Stimulated activated naive CD8-positive, alpha-beta T cell treated with anti-CD3 and anti-CD28 coated beads, Interleukin-15, Interleukin-2, amounts not matched to agents 100 U/mL and 50 U/mL, for 24 hours (primary cell): ENCODE measurements around the gene WDFY3.

Experiments
- ATAC-seq: fragments of 150-1000 bp; cut with Tn5 transposase; one replicate; pipeline ENCODE4 v1.10.0; 2021
- DNase-seq: peaks from one replicate; pipeline ENCODE4 v3.0.0; 2021

WDFY3 gene

DNA sequence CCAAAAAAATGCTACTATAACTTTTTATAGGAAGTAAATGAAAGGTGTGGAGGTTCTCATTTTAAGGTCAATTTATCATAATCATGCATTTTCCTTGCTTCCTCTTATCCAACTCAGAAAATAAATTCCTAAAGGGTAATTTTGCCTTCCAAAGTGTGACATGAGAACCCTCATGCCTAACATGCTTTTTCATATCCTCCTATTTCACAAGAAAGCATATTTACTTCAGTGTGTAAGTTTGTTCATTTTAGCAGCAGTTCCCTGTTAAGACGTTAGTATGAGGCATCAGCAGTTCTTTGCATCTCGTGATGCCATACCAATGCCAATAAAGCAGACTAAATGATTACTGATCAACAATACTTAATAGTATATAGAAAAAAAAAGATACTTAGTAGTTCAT lies 18.4 kb downstream of the WDFY3 start:
- DNase-seq (no peak), ATAC-seq (no peak)

DNA sequence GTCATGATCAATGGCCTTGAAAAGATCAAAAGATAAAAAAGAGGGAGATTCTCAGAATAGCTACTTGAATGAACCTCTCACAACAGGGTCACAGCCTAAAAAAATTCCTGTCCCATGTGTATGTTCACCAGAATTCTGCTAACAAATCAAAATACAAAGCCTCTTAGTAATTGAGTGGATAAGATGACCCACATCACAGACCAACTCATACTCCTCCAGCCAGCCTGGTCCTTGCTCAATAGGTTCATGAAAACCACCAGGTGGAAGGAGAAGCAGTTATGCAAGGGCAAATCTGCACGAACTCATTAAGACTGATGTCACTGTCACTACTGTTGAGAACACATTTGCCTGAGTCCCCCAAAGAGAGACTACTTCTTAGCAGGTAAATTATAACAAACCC lies 21.5 kb downstream of the WDFY3 start:
- no peak for DNase-seq
- no peak for ATAC-seq

DNA sequence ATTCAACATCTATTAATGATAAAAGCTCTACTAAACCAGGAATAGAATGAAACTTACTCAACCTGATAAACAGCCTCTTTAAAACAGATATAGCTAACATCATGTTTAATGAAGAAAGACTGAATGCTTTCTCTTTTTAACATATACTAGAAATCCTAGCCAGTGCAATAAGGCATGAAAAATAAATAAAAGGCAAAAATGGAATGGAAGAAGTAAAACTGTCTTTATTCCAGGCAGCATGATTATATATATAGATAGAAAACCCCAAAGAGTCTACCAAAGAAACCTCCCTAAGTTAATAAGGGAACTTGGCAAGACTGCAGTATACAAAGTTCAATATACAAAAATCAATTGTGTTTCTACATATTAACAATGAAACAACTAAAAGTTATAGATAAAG lies 25.5 kb downstream of the WDFY3 start:
- ATAC-seq (no peak), DNase-seq (no peak)

DNA sequence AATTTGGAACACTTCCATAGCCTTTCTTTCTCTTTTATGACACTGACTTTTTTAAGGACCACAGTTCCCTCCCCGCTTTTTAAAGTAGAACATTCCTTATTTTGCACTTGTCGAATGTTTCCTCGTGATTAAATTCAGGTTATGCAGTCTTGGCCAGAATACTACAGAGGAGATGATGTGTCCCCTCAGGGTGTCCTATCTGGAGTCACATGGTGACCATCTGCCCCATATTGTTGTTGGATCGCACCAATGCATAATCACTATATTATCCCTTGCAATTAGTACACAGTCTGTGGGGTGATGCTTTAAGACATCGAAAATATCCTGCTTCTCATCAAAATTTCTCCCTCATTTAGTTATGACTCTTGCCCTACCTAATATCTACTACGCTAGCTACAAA lies 27.4 kb downstream of the WDFY3 start:
- DNase-seq, result no peak

DNA sequence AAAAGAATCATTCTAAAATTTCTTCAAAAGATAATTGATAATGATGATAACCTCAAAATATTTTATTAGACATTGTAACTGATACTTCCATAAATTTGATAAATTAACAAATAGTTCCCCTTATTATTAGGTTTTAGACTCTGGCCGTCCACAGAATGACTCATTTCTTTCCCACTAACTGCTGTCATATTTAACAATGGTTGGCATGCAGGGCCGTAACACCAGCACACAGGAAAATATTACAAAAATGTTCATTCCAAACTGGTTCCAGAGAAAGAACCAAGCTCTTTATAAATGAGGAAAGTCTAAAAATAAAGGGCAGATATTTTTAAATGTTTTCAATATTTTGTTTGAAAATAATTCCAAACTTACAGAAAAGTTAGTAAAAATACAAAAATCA lies 28.2 kb downstream of the WDFY3 start:
- DNase-seq, result no peak
- ATAC-seq, result no peak

More for the DNA sequence above, 27.4 kb downstream of the WDFY3 start:
- ATAC-seq, result no peak

DNA sequence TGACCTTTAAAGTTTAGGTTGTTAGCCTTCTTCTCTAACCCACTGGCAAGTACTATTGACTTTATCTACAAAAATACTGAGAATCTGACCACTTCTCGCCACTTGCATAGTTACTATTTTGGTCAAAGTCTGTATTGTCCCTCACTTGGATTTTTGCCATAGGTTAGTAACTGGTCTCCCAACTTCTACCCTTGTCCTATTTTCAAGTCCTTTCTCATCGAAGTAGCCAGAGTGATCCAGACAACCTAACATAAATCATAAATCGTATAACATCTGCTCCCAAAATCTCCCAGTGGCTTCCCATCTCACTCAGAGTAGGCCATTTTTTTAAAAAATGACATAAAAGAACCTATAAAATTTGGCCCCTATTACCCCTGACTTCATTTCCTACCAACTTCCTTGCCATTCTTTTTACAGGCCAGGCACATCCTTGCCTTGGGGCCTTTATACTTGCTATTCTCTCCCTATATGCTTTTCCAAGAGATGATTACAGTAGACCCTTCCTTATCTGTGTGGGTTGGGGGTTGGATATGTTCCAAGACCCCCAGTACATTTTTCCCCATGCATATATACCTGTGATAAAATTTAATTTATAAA lies 29.0 kb downstream of the WDFY3 start:
- DNase-seq, result no peak
- no peak for ATAC-seq

DNA sequence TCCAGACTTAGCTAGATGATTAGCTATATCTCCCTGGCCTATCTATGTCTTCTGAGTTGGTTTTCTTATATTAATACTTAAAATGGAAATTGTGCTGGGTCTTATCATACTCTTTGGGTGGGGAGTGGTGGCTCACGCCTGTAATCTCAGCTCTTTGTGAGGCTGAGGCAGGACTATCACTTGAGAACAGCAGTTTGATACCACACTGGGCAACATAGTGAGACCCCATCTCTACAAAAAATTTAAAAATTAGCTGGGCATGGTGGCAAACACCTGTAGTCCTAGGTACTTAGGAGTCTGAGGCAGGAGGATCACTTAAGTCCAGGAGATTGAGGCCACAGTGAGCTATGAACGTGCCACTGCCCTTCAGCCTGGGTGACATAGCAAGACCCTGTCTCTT lies 30.4 kb downstream of the WDFY3 start:
- DNase-seq, result no peak
- no peak for ATAC-seq

DNA sequence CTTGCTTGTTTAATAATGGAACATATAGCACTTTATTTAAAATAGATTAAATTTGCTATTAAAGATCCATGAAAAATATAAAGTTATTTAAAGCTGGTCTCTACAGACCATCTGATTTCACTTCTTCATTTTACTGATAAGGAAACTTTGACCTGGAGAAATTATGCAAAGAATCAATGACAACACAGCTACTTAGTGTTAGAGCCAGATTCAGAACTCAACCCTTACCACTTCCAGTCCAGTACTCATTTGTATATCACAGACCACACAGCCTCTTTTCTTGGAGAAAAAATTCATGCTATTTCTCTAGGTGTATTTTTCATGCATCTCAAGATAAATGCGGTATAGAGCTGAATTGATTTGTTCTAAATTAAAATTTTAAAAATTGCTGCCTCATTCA lies 34.0 kb downstream of the WDFY3 start:
- no peak for DNase-seq
- ATAC-seq, result no peak

DNA sequence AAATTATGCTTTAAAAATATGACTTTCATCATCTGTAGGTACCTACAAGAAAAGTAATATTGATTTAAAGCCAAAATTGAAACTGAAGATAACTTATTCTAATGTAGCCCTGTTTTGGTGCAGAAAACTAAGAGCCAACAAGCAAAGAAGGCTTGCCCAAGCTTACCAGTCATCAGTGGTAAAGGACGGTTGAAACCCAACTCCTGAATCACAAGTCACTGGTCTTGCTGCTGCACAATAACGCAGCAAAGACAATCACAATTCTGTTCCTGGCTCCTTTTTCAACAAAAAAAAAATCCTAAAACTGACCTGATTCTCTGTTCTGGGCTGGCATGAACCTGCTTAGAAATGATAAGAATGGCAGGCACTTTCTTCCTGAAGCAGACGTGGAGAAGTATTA lies 34.5 kb downstream of the WDFY3 start:
- DNase-seq (no peak), ATAC-seq (no peak)

DNA sequence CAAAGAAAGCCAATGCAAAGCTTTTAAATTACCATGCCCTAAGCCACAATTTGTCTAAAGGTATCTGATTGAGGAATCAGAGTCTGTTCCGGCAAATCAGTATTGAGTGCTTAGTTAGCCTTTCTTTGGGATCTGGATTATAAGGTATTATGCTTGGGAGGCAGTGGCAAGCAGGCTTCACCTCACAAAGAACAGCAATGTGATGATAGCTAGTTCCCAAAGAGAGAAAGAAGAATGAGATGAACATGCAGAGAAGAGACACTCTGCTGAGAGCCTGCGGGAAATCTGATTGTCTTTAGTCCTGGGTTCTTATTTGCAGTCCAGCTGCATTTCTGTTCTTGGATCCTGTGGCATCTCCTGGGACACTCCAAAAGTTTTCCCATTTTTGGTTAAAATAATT lies 35.2 kb downstream of the WDFY3 start:
- DNase-seq (no peak), ATAC-seq (no peak)

DNA sequence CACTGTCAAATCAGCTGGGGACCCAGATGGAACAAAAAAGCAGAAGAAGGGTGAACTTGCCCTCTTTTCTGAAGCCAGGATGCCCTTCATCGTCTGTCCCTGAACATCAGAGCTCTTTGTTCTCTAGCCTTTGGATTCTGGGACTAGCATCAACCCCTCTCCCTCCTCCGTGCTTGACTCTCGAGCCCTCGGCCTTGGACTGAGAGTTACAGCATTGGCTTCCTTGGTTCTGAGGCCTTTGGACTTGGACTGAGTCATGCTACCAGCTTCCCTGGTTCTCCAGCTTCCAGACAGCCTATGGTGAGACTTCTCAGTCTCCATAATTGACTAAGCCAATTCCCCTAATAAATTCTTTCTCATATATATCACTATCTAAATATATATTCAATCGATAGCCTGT lies 38.4 kb downstream of the WDFY3 start:
- DNase-seq, result no peak
- ATAC-seq, result no peak

DNA sequence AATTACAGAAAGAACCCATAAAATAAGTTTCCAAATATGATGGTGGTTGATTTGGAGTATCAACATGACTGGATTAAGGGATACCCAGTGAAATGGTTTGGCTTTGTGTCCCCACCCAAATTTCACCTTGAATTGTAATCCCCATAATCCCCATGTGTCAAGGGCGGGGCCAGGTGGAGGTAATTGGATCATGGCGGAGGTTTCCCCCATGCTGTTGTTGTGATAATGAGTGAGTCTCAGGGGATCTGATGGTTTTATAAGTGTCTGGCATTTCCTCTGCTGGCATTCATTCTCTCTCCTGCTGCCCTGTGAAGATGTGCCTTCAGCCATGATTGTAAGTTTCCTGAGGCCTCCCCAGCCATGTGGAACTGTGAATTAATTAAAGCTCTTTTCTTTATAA lies 39.1 kb downstream of the WDFY3 start:
- no peak for ATAC-seq
- no peak for DNase-seq

DNA sequence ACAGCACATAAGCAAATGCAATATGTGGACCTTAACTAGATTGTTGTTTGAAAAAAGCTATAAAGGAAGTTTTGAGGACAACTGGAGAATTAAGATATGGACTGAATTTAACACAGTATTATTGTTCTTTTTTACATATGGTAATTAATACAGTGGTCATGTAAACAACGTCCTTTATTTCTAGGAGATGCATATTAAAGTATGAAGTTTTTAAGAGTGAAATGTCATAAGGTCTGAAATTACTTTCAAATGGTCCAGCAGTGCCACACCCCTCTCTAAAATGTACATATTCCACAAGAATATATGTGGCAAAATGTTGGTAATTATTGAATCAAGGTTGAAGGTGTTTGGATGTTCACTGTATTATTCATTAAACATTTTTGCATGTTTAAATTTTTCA lies 40.9 kb downstream of the WDFY3 start:
- no peak for ATAC-seq
- DNase-seq, result no peak

DNA sequence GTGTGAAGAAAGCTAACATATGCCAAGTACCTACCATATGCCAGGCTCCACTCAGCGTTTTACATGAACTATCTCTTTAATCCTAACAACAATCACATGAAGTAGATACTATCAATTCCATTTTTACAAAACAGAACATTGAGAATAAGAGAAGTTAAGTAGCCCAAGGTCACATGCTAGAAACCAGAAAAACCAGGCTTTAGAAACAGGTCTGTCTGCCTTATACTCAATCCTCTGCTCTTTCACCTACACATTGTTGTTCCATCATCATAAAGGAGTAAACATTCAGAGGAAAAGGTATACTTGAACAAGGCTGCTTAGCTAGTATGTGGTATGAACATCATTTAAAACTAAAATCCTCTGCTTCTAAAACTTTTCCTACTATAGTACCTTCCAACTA lies 42.1 kb downstream of the WDFY3 start:
- no peak for DNase-seq

DNA sequence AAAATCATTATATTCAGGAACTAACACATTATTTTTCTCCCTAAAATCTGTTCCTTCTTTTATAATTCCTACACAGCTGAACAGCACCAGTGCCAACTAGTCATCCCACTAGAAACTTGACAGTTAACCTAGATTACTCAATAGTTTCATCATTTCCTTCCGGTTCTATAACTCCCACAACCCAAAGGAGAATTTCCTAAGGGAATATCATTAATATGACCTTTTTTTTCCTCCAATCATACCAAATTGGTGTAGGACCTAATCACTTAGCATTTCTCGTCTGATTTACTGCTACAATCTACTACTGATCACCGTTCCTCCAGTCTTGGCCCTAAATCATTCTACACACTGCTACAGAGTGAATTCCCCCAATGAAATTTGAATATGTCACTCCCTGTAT lies 45.9 kb downstream of the WDFY3 start:
- DNase-seq, result no peak
- ATAC-seq, result no peak

More for the DNA sequence above, 42.1 kb downstream of the WDFY3 start:
- ATAC-seq, result no peak

DNA sequence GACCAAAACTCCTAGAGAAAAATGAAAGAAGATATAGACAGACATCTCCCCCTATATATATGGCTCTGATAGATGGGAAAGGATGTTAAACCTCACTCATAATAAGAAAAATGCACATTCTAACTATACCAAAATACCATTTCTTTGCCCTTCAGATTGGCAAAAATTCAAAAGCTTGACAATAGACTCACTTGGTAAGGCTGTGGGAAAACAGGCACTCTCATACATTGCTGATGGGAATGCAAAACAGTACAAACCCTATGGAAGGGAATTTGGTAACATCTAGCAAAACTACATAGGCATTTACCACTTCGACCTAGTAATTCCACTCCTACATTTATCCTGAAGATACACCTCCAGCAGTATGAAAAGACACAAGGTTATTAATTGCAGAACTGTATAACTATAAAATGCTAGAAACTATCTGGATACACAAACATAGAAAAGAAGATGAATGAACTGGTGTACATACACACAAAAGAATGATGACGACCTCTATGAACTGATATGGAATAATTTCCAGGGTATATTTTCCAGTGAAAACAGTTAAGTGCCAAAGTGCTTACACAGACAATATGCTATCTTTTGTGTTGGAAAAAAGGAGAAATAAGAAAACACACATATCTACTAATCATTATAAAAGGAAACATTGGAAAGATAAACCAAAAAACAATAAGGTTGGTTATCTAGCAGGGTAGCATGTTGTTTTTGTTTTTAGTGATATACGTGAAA lies 48.5 kb downstream of the WDFY3 start:
- no peak for ATAC-seq
- no peak for DNase-seq

DNA sequence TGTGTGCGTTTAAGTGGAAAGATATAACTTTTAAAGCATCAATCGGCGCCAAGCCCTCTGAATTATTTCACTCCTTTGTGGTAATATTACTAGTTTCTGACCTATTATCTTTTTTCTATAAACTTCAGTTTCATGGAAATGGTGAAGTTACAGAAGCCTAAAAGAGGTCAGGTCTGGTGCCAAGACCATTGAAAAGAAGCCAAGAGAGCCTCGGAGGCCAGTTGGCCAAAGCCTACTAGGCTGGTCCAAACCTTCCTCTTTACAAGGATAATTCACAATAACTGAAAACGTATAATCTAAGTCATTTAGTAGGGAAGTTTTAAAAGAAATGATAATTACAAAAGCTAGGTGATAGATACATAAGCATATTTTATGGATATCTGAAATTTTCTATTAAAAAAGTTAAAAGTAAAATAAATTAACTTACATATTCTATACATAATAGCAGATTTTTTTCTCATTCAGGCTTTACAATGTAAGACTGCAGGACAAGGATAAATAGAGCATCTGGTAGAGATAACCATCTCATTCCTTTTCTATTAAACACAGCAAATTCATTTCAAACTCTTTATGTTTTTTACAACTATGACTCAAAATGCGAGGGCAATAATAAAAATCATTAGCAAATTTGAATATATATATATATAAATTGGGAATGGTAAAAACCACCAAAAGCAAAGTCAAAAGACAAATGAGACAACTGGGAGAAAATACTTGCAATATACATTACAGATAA lies 49.2 kb downstream of the WDFY3 start:
- ATAC-seq, result no peak
- no peak for DNase-seq

DNA sequence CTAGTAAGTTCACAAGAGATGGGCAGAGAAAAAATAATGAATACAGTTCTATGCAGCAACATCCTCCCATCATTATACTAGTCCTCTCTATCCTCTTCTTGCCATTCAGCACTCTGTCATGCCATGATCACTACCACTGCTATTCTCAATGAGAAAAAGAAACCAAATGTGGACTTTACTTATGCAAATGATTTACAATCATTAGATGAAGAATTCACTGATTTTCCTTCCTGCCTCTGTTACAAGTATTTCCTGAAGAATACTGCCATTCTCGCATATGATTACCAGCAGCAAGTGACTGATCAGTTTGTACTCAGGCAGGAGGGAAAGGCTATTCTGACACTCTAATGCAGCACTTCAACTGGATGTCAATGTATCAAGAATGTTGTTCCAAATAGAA lies 50.3 kb downstream of the WDFY3 start:
- DNase-seq, result no peak
- no peak for ATAC-seq

DNA sequence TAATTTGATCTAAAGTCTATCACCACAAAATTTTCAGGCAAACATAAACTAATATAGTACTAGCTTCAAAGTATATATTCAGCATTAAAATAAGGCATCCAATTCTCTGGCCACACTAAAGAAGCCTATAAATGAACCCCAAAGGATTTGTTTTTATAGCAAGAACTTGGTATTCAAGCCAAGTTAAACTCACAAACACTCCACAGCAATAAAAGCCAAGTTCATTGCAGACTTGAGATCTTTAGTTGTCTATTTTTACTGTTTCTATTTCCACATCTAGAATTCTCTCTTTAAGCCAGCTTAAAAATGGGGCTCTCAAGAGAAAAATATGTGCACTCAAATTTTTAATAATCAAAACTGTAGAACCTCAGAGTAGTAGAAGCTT lies 51.1 kb downstream of the WDFY3 start:
- DNase-seq (no peak), ATAC-seq (no peak)

DNA sequence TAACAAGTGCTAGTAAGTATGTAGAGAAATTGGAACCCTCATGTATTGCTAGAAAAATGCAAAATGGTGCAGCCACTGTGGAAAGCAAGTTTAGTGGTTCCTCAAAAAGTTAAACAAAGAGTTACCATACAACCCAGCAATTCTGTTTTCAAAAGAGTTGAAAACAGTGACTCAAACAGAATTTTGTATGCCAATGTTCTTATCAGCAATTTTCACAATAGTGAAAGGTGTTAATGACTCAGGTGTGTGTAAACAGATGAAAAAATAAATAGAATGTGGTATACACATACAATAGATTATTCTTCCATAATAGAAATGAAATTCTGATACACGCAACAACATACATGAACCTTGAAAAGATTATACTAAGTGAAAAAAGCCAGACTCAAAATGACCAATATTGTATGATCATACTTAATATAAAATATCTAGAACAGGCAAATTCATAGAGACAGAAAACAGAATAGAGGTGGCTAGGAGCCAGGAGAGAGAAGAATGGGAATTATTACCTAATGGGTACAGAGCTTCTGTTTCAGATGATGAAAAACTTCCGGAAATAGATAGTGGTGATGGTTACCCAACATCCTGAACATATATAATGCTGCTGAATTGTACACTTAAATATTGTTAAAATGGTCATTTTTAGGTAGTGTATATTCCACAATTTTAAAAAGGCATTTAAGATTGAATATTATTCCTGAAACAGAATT lies 51.6 kb downstream of the WDFY3 start:
- DNase-seq, result no peak
- no peak for ATAC-seq

DNA sequence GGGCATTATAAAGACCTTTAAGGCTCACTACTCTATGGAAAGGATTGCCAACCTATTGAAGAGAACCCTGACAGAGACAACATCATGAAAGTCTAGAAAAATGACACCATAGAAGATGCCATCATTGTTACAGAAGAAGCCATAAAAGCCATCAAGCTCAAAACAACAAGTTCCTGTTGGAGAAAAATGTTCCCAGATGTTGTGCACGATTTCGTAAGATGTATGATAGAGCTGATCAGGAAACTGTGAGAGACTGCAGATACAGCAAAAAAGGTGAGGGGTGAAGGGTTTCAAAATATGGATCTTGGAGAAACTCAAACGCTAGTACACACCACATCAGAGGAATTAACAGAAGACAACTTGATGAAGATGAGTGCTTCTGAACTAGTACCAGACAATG lies 53.3 kb downstream of the WDFY3 start:
- ATAC-seq, result no peak
- DNase-seq, result no peak

DNA sequence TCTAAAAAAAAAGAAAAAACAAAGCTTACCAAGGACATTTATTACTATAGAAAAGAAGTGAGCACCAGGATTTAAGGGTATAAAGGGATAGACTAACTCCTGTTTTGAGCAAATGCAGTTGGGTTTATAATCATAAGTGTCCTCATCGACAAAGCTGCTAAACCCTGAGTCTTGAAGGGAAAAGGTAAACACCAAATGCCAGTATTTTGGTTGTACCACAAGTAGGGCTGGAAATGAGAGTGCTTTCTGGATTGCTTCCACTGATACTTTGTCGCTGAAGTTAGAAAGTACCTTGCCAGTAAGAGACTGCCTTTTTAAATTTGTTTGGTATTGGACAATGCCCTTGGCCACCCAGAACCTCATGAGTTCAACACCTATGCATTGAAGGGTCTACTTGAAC lies 53.7 kb downstream of the WDFY3 start:
- no peak for ATAC-seq
- no peak for DNase-seq

DNA sequence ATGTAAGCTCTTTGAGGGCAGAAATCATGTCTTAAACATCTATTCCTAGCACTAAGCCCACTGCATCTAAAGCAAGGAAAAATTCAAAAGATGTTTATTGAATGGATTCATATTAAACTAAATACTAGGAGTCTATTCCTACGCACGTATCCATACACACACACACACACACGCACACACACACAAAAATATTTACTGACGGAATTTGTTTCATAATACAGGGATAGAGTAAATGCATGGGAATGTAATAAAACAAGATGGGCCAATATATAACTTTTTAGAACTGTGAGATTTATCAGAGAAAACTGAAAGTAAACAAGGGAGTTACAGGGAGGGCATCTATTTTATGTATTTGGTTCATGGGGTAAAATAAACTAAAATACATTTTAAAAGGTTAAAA lies 57.6 kb downstream of the WDFY3 start:
- ATAC-seq (no peak), DNase-seq (no peak)
